ENCODE data around the gene CHRD.

Gene CHRD

DNA sequence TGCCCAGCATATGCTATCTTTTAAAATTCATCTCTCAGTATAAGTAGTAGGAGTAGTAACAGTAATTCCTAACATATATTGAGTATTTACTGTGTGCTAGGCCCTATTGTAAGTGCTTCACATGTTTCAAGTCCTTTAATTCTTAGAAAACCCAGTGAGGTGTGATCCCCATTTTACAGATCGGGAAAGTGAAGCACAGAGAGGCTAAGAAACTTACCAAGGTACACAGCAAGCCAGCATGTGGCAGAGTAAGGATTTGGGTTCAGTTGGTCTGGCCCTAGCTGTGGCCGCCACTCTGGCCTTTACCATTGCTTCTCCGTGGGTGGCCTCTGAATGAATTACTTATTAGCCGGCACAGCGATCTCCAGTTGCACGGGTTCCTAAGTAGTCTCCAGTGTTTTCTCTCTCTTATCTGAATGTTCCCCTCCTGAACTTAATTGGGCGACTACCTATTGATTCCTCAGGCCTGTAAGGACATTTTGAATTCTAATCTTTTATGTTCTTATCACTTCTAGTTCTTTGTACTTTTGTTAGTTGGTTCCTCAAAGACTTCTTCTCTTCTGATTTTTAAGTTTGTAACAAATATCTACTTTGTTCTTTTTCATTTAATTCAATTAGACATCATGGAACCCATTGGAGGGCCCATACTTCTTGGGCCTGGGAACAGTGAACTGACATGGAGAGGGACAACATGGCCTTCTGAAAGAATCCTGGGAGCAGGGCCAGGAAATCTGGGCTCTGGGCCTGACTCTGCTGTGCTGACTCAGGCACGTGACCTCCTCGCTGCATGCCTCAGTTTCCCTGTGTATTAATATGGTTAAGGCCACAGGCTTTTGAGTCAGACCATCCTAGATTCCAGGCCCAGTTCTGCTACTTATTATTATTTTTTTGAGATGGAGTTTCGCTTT, 30.0 kb upstream of the CHRD start:
- no peaks in the 10 kb centered on the region for H3K27me3 ChIP-seq (replicated peaks; ENCODE audit: control insufficient read depth, insufficient read depth, low read length)
- no peaks in the 10 kb centered on the region for H3K36me3 ChIP-seq (ENCODE audit: control insufficient read depth, insufficient read depth, low read length, severe bottlenecking)
- no peak overlapping the region for H3K4me3 ChIP-seq (ENCODE audit: low read length)
- H3K9me3 ChIP-seq (ENCODE audit: control insufficient read depth, low read length), result no peaks in the 10 kb centered on the region
- DNase-seq (ENCODE audit: low read depth), result no peak
- H3K4me1 ChIP-seq (ENCODE audit: control insufficient read depth, insufficient read depth, low read length), result peaks cover 24% of the 10 kb centered on the region
- no peak overlapping the region for H3K9ac ChIP-seq (ENCODE audit: low read length)

DNA sequence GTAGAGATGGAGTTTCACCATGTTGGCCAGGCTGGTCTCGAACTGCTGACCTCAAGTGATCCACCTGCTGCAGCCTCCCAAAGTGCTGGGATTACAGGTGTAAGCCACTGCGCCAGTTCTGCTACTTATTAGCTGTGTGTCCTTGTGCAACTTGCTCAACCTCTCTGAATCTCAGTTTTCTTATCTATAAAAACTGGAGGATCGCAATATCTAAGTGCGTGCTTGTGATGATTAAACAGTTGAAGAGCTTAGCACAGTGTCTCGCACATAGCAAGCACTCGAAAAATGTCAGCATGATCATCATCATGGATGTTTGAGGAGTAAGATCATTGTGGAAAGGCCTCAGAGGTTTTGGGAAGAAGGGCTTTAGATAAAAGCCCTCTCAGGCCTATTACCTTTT, 29.2 kb upstream of the CHRD start:
- no peak overlapping the region for H3K4me3 ChIP-seq (ENCODE audit: low read length)
- H3K9ac ChIP-seq (ENCODE audit: low read length), result no peak overlapping the region
- no peak for DNase-seq (ENCODE audit: low read depth)
- H3K27me3 ChIP-seq (replicated peaks; ENCODE audit: control insufficient read depth, insufficient read depth, low read length), result no peaks in the 10 kb centered on the region
- H3K9me3 ChIP-seq (ENCODE audit: control insufficient read depth, low read length), result no peaks in the 10 kb centered on the region
- peaks cover 24% of the 10 kb centered on the region for H3K4me1 ChIP-seq (ENCODE audit: control insufficient read depth, insufficient read depth, low read length)
- H3K36me3 ChIP-seq (ENCODE audit: control insufficient read depth, insufficient read depth, low read length, severe bottlenecking), result no peaks in the 10 kb centered on the region

DNA sequence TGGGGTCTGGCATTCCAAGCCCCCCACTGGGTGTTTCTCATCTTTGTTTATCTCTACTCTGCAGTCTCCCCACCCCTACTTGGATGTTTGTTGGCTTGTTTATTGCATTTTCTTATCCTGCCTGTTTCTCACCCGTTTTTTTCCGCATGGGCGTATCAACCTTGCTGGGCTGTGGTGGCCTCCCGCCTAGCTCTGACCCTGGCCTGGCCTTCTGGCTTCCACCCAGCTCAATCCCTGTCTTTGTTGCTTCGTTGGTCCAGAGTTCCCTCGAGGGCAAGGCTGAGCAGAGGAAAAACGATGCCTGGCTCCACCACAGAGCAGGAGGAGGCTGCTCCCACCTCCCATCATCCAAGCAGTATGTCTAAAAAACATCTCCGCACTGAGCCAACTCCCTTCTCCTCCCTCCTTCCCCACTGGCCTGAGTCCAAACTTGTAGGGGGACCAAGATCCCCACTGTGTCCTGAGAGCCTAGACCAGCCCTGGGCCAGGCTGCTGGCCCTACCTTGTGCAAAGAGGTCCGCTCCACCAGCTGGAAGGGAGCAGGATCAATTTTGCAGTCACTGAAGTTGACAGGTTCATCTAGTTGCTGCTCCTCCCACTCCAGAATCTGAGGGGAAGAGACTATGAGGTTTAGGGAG, 28.2 kb upstream of the CHRD start:
- DNase-seq (ENCODE audit: low read depth), result no peak
- peaks cover under 1% of the 10 kb centered on the region for H3K36me3 ChIP-seq (ENCODE audit: control insufficient read depth, insufficient read depth, low read length, severe bottlenecking)
- no peaks in the 10 kb centered on the region for H3K27me3 ChIP-seq (replicated peaks; ENCODE audit: control insufficient read depth, insufficient read depth, low read length)
- H3K4me3 ChIP-seq (ENCODE audit: low read length), result no peak overlapping the region
- H3K9me3 ChIP-seq (ENCODE audit: control insufficient read depth, low read length), result no peaks in the 10 kb centered on the region
- no peak overlapping the region for H3K9ac ChIP-seq (ENCODE audit: low read length)
- peaks cover 24% of the 10 kb centered on the region for H3K4me1 ChIP-seq (ENCODE audit: control insufficient read depth, insufficient read depth, low read length)

GRCh38 chr3:184352149-184352785, 27.6 kb upstream of the CHRD start:
- H3K27me3 ChIP-seq (replicated peaks; ENCODE audit: control insufficient read depth, insufficient read depth, low read length), result no peaks in the 10 kb centered on the region
- H3K36me3 ChIP-seq (ENCODE audit: control insufficient read depth, insufficient read depth, low read length, severe bottlenecking), result peaks cover 3% of the 10 kb centered on the region
- DNase-seq (ENCODE audit: low read depth), result no peak
- H3K9me3 ChIP-seq (ENCODE audit: control insufficient read depth, low read length), result no peaks in the 10 kb centered on the region
- H3K4me1 ChIP-seq (ENCODE audit: control insufficient read depth, insufficient read depth, low read length), result peaks cover 24% of the 10 kb centered on the region
- H3K9ac ChIP-seq (ENCODE audit: low read length), result no peak overlapping the region
- no peak overlapping the region for H3K4me3 ChIP-seq (ENCODE audit: low read length)

DNA sequence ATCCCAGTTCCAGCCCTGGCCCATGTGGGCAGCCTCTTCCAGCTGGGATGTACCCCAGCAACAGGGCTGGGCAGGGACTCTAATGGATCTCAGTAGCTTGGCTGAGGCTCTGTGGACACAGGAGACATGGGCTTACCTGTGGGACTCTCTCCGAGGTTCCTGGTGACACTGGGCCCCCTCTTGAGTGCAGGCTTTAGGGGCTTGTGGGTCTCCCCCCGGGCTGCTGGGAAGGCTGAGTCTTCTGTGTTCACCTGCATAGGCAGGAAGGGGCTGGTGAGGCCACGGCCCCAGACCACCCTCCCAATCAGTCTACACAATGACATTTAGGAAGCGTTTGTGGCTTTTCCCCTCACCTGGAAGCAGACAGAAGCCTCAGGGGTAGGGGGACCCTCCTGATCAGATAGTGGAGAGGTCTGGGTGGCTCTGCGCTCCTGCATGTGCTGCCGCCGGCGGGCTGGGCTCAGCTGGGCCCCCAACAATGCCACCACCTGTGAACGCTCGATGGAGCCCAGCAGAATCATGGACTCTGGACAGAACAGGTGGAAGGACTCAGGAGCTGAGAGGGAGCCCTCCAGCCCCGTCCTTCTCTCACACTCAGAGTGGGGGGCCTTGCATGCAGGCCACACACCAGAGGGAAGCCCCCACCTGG, 26.8 kb upstream of the CHRD start:
- Histone ChIP-seq H3K4me3 (ENCODE audit: low read length) (no peak overlapping the region), H3K36me3 (ENCODE audit: control insufficient read depth, insufficient read depth, low read length, severe bottlenecking) (peaks cover 5% of the 10 kb centered on the region), H3K4me1 (ENCODE audit: control insufficient read depth, insufficient read depth, low read length) (peaks cover 16% of the 10 kb centered on the region), H3K9ac (ENCODE audit: low read length) (no peak overlapping the region), H3K27me3 (replicated peaks; ENCODE audit: control insufficient read depth, insufficient read depth, low read length) (no peaks in the 10 kb centered on the region), H3K9me3 (ENCODE audit: control insufficient read depth, low read length) (no peaks in the 10 kb centered on the region)
- no peak for DNase-seq (ENCODE audit: low read depth)

GRCh38 chr3:184353546-184353941, 26.3 kb upstream of the CHRD start:
- Histone ChIP-seq H3K4me1 (ENCODE audit: control insufficient read depth, insufficient read depth, low read length) (peaks cover 11% of the 10 kb centered on the region), H3K27me3 (replicated peaks; ENCODE audit: control insufficient read depth, insufficient read depth, low read length) (no peaks in the 10 kb centered on the region), H3K4me3 (ENCODE audit: low read length) (no peak overlapping the region), H3K9me3 (ENCODE audit: control insufficient read depth, low read length) (no peaks in the 10 kb centered on the region), H3K36me3 (ENCODE audit: control insufficient read depth, insufficient read depth, low read length, severe bottlenecking) (peaks cover 8% of the 10 kb centered on the region), H3K9ac (ENCODE audit: low read length) (no peak overlapping the region)
- no peak for DNase-seq (ENCODE audit: low read depth)

GRCh38 chr3:184354121-184354728, 25.6 kb upstream of the CHRD start:
- H3K4me3 ChIP-seq (ENCODE audit: low read length), result no peak overlapping the region
- H3K9me3 ChIP-seq (ENCODE audit: control insufficient read depth, low read length), result no peaks in the 10 kb centered on the region
- peak; percentile 68 for DNase-seq (ENCODE audit: low read depth)
- H3K4me1 ChIP-seq (ENCODE audit: control insufficient read depth, insufficient read depth, low read length), result peaks cover 8% of the 10 kb centered on the region
- H3K27me3 ChIP-seq (replicated peaks; ENCODE audit: control insufficient read depth, insufficient read depth, low read length), result no peaks in the 10 kb centered on the region
- H3K36me3 ChIP-seq (ENCODE audit: control insufficient read depth, insufficient read depth, low read length, severe bottlenecking), result peaks cover 8% of the 10 kb centered on the region
- H3K9ac ChIP-seq (ENCODE audit: low read length), result no peak overlapping the region

GRCh38 chr3:184354754-184355153, 25.1 kb upstream of the CHRD start:
- peaks cover 8% of the 10 kb centered on the region for H3K4me1 ChIP-seq (ENCODE audit: control insufficient read depth, insufficient read depth, low read length)
- H3K9ac ChIP-seq (ENCODE audit: low read length), result no peak overlapping the region
- no peaks in the 10 kb centered on the region for H3K9me3 ChIP-seq (ENCODE audit: control insufficient read depth, low read length)
- H3K36me3 ChIP-seq (ENCODE audit: control insufficient read depth, insufficient read depth, low read length, severe bottlenecking), result peaks cover 8% of the 10 kb centered on the region
- DNase-seq (ENCODE audit: low read depth), result no peak
- H3K27me3 ChIP-seq (replicated peaks; ENCODE audit: control insufficient read depth, insufficient read depth, low read length), result no peaks in the 10 kb centered on the region
- H3K4me3 ChIP-seq (ENCODE audit: low read length), result no peak overlapping the region

- Histone ChIP-seq H3K27me3 (replicated peaks; ENCODE audit: control insufficient read depth, insufficient read depth, low read length) (no peaks in the 10 kb centered on the region), H3K4me1 (ENCODE audit: control insufficient read depth, insufficient read depth, low read length) (peaks cover 10% of the 10 kb centered on the region), H3K9me3 (ENCODE audit: control insufficient read depth, low read length) (no peaks in the 10 kb centered on the region), H3K9ac (ENCODE audit: low read length) (no peak overlapping the region), H3K4me3 (ENCODE audit: low read length) (no peak overlapping the region), H3K36me3 (ENCODE audit: control insufficient read depth, insufficient read depth, low read length, severe bottlenecking) (peaks cover 8% of the 10 kb centered on the region)
- DNase-seq (ENCODE audit: low read depth), result no peak
Measured at GRCh38 chr3:184355261-184356040, 24.4 kb upstream of the CHRD start.

DNA sequence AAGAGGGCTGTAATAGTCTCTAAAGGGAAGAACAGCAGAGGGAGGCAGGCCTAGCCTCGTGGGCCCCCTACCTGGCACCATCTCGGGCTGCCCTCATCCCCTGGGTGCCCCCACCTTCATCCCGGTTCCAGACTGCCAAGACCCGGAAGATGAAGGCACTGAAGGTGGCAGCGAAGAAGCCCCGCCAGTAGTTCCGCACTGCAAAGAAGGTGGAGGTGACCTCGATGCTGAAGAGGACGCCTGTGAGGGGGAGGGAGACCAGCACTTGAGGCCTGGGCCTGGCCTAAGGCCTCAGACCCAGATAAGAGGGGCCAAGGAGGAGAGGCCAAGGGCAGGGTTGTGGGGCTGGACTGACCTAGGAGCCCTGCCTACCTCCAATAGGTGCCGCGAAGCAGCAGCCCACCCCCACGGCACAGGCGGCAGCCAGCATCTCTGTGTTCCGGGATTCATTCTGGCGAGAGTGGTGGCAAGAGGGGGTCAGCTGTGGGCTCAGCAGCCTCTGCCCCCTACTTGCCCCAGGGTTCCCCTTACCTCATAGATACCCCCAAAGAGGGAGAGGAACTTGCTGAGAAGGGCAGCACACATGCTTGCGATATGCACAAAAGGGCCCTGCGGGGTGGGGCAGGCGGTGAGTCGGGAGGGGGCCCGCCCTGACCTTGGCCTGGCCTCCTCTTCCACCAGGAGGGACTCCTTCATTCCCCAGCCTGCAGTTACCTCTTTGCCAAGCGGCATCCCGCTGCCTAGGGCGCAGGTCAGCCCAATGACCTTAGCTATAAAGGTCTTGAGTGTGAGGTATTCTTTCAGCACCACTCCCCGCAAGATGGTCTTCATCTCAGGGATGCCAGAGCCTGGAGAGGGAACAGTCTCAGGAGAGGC, 22.4 kb upstream of the CHRD start:
- H3K4me1 ChIP-seq (ENCODE audit: control insufficient read depth, insufficient read depth, low read length), result peaks cover 17% of the 10 kb centered on the region
- H3K9ac ChIP-seq (ENCODE audit: low read length), result no peak overlapping the region
- H3K27me3 ChIP-seq (replicated peaks; ENCODE audit: control insufficient read depth, insufficient read depth, low read length), result no peaks in the 10 kb centered on the region

More for the DNA sequence above, 22.4 kb upstream of the CHRD start:
- no peak for DNase-seq (ENCODE audit: low read depth)
- no peak overlapping the region for H3K4me3 ChIP-seq (ENCODE audit: low read length)
- no peaks in the 10 kb centered on the region for H3K9me3 ChIP-seq (ENCODE audit: control insufficient read depth, low read length)
- H3K36me3 ChIP-seq (ENCODE audit: control insufficient read depth, insufficient read depth, low read length, severe bottlenecking), result peaks cover 8% of the 10 kb centered on the region

Data from adipocyte (in vitro differentiated cells).